Sigmoid colon (tissue), 3 donors: ENCODE measurements around the gene MFAP1.

ENCODE experiments used
- POLR2A ChIP-seq, 2 donors: fragments of 450-650 bp; IDR thresholded peaks; one replicate each; pipeline ENCODE4 v1.6.1; 2016; ENCODE audit warnings: antibody characterized with exemption in 2 of 2, mild to moderate bottlenecking in 2 of 2, moderate library complexity in 2 of 2
- TF ChIP-seq, protein P1 (sequence below), 4 experiments: fragments of 450-650 bp in 3 of 4; fragments of 200-600 bp in 1 of 4; IDR thresholded peaks; one replicate each; pipeline ENCODE4 v1.5.1; 2016 to 2019; ENCODE audit warnings: antibody characterized with exemption in 4 of 4, mild to moderate bottlenecking in 3 of 4, moderate library complexity in 2 of 4

DNA sequence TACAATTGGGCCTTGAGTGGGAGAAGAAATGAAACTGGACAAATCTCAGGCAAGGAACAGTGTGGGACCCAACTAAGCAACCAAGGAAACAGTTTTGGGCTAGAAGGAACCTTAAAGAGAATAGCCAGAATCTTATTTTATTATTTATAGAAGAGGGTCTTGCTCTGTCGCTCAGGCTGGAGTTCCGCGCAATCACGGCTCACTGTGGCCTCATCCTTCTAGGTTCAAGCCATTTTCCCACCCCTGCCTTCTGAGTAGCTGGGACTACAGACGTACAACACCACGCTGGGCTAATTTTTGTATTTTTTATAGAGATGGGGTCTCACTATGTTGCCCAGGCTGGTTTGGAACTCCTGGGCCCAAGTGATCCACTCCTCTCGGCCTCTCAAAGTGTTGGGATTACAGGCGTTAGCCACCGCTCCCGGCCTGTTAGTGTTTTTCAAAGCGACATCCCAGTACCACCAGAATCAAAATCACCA lies 1.6 kb upstream of the MFAP1 start:
- TF ChIP-seq POLR2A (IDR thresholded peaks at IDR 0.05): no peak
- TF ChIP-seq, protein P1, sequence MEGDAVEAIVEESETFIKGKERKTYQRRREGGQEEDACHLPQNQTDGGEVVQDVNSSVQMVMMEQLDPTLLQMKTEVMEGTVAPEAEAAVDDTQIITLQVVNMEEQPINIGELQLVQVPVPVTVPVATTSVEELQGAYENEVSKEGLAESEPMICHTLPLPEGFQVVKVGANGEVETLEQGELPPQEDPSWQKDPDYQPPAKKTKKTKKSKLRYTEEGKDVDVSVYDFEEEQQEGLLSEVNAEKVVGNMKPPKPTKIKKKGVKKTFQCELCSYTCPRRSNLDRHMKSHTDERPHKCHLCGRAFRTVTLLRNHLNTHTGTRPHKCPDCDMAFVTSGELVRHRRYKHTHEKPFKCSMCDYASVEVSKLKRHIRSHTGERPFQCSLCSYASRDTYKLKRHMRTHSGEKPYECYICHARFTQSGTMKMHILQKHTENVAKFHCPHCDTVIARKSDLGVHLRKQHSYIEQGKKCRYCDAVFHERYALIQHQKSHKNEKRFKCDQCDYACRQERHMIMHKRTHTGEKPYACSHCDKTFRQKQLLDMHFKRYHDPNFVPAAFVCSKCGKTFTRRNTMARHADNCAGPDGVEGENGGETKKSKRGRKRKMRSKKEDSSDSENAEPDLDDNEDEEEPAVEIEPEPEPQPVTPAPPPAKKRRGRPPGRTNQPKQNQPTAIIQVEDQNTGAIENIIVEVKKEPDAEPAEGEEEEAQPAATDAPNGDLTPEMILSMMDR (IDR thresholded peaks at IDR 0.05): no peak
